AG08396 (cell line): Measurements from ENCODE around the gene EXOSC5.
"Not testable (repeated sequence)": the region's sequence is repeated elsewhere in the genome, so short reads cannot be mapped to it uniquely, and the experiment has no call there.

ENCODE experiments used
- DNase-seq: peaks from one replicate; pipeline ENCODE4 v3.0.0; 2012; ENCODE audit warnings: low spot score, mixed read lengths

EXOSC5 gene

GRCh38 chr19:41405776-41406175 is 8.6 kb upstream of the EXOSC5 start:
- no peak for DNase-seq

GRCh38 chr19:41403181-41403970 is 6.2 kb upstream of the EXOSC5 start:
- no peak for DNase-seq

GRCh38 chr19:41402010-41402409 is 4.9 kb upstream of the EXOSC5 start:
- DNase-seq = no peak

GRCh38 chr19:41401483-41401882 is 4.3 kb upstream of the EXOSC5 start:
- no peak for DNase-seq

- no peak for DNase-seq
Observed at GRCh38 chr19:41399525-41399924, 2.4 kb upstream of the EXOSC5 start.

GRCh38 chr19:41399091-41399490 is 1.9 kb upstream of the EXOSC5 start:
- DNase-seq = no peak

GRCh38 chr19:41398598-41398997 is 1.4 kb upstream of the EXOSC5 start:
- no peak for DNase-seq

GRCh38 chr19:41398050-41398418 is 875 bp upstream of the EXOSC5 start:
- no peak for DNase-seq

GRCh38 chr19:41395355-41395754 is 1.8 kb downstream of the EXOSC5 start:
- no peak for DNase-seq

GRCh38 chr19:41392775-41393174 is 4.4 kb downstream of the EXOSC5 start:
- DNase-seq = no peak

- DNase-seq = no peak
Observed at GRCh38 chr19:41391618-41392017, 5.5 kb downstream of the EXOSC5 start.

GRCh38 chr19:41386442-41386841 is 10.7 kb downstream of the EXOSC5 start:
- DNase-seq = no peak

- no peak for DNase-seq
Observed at GRCh38 chr19:41384351-41384750, 12.8 kb downstream of the EXOSC5 start.

GRCh38 chr19:41381536-41381935 is 15.6 kb downstream of the EXOSC5 start:
- not testable (repeated sequence) for DNase-seq

- no peak for DNase-seq
Observed at GRCh38 chr19:41377977-41378709, 19.0 kb downstream of the EXOSC5 start.

- no peak for DNase-seq
Observed at GRCh38 chr19:41376998-41377365, 20.2 kb downstream of the EXOSC5 start.

- DNase-seq = peak; percentile 54
Observed at GRCh38 chr19:41376241-41376997, 20.7 kb downstream of the EXOSC5 start, which contains the start of gene TMEM91. TSS of gene TMEM91 (plus strand) at chr19:41376533. CDS start at chr19:41378310, 1,777 bp downstream.

GRCh38 chr19:41373993-41374392 is 23.2 kb downstream of the EXOSC5 start:
- peak; percentile 77 for DNase-seq

- no peak for DNase-seq
Observed at GRCh38 chr19:41372501-41372900, 24.7 kb downstream of the EXOSC5 start.

GRCh38 chr19:41371541-41371940 is 25.6 kb downstream of the EXOSC5 start:
- no peak for DNase-seq

- DNase-seq = not testable (repeated sequence)
Observed at GRCh38 chr19:41371119-41371518, 26.0 kb downstream of the EXOSC5 start.

GRCh38 chr19:41369769-41370168 is 27.4 kb downstream of the EXOSC5 start:
- no peak for DNase-seq

- peak; percentile 61 for DNase-seq
Observed at GRCh38 chr19:41367848-41368301, 29.3 kb downstream of the EXOSC5 start.
